GM21825 (cell line): ENCODE measurements around the gene NCAM2.

Experiments
- ATAC-seq: cut with Tn5 transposase; IDR thresholded peaks from one replicate; pipeline ENCODE4 v1.9.1; 2021; ENCODE audit warnings: mild to moderate bottlenecking, moderate library complexity; ENCODE audit not compliant: unreplicated experiment

NCAM2 gene

GRCh38 chr21:21163904-21164303 is 165.7 kb downstream of the NCAM2 start:
- ATAC-seq: peak; percentile 75

GRCh38 chr21:21165063-21165645 is 166.9 kb downstream of the NCAM2 start:
- ATAC-seq: no peak

- no peak for ATAC-seq
These were observed 176.5 kb downstream of the NCAM2 start for GRCh38 chr21:21174676-21175075.

DNA sequence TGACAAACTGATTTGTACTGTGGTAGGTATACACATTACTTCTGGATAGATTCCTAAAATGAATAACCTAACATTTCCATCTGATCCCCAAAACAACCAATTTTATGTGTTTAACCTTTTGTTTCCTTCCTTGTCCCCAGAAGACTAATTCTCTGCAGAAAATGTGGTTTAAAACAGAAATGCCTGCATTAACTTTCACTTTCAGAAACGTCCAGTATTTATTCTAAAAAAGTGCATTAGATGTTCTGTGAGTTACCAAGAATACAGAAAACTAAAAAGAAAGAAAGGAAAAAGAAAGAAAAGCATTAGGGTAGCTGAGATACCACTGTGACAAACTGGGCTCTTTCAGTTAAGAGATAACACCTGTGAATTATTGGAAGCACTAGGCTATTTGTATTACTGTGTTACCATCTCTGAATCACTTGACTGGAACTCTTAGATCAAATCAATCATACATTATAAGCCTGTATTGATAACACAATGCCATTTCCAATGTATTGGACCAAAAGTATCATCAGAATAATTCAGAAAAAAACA is 177.7 kb downstream of the NCAM2 start:
- ATAC-seq: no peak

DNA sequence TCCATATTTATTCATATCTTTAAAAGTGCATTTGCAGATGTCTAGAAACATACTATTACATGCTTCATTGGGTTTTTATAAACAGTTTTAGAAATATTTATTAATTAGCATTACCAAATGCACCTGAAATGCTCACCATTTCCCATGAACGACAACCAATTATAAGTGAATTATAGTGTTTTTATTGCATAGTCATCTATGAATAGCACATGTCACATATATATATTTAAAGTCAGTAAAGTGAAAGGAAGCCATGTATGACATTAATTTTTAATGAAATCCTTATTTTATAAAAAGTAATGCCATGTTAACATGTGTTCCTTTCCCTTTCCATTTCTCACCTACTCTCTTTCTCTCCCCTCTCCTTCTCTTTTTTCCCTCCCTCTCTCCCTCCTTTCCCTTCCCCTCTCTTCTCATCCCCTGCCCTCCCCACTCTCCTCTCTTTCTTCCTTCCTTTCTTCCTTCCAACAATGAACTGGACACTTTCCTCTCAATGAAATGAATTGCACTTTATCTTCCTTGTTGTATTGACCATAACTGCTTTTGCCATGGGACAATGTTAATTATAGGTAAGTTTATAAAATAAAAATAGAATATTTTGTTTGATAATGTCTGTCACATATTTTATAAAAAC is 179.3 kb downstream of the NCAM2 start:
- ATAC-seq: no peak

DNA sequence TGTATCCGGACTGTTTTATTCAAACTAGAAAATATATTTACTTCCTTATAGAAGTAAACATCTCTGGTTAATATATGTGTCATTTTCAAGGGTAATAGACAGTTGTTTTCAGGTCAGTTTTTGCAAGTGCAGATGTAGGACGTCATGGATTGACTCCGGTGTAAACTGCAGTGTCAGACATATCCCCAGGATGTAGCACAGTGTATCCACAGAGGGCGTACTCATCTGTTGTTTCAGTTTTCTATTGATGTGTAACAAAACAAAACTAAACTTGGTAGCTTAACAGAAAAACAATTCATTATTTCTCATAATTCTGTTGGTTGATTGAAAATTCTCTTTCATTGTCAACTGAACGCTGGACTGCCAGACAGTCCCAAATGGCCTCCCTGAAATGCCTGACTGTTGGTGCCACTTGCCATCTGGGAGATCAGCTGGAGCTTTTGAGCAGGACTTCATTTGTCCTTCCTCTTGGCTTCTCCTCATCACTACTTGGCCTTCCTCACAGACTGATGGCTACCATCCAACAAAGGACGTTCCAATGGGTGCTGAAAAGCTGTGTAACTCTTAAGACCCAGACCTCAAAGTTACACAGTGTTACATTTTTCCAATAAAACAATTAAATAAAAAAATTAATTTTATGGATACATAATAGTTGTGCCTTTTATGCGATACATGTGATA is 181.6 kb downstream of the NCAM2 start:
- ATAC-seq: no peak

DNA sequence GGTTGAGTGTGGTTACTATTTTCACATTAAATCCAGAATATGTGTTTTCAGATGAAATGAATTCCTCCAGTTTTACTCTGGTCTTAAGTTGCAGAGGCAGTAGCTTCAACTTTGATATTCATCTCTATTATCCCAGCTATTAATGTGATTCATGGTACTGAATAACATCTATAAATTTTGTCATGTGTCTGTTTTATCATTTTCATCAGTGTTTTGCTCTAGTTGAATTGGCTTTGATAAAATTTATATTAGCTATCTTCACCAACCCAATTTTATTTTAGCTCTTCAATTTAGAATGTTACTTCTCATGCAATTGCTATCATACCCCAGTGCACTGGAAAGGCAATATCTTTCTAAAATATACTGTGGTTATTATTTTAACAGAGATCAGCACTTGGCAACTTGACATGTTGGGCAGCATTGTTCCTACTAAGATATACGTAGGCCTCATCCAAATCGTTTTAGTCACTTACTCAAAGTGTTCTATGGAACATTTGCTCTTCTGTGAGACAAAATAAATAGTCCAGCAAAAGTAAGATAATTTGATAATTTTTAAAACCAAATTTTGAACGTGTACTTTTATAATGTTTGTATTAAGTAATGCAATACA is 184.3 kb downstream of the NCAM2 start:
- ATAC-seq: no peak

DNA sequence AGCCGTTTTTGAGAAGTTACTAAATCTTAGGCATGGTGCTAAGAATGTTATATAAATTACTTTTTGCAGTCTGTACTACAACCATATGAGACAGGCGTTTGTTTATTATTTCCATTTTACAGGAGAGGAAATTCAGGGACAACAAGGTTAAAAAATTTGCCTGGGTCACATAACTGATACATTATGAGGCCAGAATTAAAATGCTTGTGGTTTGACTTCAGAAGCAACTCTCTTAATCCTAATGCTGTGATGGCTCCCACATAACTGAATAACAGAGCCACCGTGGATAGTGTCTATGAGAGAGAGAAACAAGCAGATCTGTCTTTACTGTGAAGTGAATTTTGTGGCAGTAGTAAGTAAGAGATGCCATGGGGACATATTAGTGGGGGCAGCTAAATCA is 184.9 kb downstream of the NCAM2 start:
- no peak for ATAC-seq

DNA sequence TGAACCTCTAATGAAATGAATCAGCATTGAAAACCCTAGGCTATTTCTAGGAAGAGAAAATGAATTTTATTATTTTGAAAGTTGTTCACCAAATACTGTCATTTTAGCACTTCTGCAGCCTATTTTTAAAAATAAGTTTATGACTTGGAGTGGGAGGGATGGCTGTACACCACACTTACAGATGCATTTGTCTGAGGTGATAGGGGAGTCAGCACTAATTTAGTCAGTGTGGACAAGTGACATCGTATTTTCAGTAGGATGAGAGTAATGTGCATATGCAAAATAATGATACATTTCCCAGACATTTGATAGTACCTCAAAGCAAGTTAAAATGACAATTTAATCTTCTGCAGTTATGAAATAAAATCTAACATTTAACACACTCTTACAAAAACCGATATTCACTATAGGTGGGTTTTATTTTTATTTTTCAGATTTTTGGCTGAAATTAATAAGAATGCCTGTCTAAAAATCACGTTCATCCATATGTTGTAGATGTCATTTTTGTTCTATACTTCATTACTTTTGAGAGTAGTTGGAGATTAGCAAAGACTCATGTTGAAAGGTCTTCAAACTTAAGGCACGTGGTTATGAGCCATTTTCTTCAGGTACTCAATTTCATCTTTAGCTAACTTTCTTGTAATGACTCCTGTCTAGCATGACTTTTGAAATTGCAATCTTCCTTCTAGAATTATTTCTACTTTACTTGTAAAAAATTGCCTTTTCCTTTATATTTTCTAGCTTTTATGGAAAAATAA is 186.7 kb downstream of the NCAM2 start:
- no peak for ATAC-seq

GRCh38 chr21:21187579-21187978 is 189.4 kb downstream of the NCAM2 start:
- no peak for ATAC-seq

DNA sequence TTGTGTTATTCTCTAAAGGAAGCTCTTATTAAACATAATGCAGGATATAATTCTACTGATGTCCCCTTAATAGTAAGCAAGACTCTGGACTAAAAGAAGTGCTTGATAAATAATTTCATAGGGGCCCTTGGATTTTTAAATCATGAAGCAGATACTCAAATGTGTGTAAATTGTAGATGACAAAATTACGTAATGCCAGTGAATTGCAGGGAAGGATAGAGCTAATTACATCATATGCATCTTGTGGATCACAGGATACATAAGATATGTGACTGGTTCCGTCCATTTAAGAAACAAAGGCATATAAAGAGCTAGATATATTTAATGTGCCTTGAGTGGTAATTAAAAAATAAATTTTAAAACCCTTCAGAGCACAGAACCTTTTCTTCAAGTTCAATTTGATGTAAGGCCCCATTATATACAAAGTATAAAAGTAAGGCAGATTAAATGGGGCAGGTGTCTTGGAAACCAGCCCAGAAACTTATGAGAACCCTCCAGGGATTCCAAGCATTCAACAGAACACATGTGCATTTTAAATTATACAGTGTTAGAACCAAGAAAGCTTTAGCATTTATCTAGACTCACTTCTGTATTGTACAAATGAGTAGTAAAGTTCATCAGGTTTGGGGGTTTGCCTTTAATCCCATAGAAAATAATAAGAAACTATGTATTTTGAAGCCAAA is 190.4 kb downstream of the NCAM2 start:
- ATAC-seq: no peak

DNA sequence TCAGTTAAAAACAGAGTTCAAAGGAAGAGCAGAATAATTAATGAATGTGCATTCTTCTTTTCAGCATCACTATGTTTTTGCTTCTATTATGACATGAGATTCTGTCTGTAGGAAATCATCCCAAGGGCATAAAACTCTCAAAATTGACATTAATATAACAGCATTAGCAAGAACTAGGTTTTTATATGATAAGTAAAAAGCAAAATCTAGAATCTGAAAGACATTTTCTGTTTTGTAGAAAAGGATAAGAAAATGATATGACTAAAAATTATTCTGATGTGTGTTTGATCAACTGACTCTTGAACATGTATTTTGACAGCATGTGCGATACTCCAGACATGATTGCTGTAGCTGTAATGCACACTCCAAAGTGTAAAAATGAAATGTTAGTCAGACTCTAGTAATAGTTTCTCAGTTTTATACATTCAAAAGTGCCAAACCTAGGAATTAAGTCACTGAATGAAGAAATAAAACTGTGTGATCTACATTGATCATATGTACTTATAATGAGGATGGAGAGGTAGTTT is 197.3 kb downstream of the NCAM2 start:
- no peak for ATAC-seq

DNA sequence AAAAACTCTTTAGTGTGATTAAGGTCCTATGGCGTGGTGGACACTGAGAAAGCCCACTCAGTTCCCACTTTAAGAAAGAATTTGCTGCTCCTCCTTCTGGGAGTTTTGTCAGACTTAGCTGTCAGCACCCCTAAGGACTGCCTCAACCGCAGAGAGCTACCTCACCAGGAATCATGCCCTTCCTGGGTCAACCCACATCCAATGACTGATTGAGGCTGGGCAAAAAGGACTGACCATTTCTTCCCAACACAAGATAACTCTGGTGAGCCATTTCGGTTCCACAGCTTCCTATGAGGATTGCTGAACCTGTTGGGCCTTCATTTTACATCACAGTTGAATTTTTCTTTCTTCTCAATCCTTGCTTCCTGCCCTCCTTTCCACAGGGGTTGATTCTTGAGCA is 197.9 kb downstream of the NCAM2 start:
- ATAC-seq: no peak

GRCh38 chr21:21196848-21197247 is 198.6 kb downstream of the NCAM2 start:
- no peak for ATAC-seq

DNA sequence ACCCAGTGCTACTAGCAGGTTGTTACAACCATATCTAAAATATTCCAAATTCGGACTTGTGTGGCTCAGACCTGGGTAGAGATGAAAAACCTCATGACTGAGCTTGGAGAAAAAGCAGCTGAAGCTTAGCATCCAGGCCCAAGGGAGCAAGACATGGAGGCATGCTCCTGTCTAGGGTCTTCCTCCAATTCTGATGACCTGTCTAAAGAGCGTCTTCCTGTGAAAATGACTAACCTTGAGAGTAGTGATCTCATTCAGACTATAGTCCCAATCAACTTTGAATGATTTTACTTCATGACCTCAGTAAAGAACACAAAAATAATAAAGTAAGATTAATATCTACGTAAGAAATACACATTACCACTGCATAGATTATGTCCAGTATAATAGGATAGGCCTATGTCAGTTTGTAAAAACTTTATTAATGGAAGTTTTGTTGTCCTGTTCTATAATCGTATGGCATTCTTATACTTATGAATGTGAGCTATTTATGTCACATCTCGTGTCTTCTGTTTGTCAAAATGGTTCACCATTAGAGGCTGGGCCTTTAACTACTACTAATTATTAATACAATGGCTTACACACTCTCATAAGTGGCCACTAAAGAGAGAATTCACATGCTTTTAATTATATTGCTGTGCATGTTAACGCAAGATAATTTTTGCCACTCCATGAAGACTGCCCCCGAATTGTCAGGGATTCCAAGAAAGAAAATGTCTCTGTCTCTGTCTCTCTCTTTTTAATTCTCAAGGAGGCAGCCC is 201.3 kb downstream of the NCAM2 start:
- ATAC-seq: no peak

DNA sequence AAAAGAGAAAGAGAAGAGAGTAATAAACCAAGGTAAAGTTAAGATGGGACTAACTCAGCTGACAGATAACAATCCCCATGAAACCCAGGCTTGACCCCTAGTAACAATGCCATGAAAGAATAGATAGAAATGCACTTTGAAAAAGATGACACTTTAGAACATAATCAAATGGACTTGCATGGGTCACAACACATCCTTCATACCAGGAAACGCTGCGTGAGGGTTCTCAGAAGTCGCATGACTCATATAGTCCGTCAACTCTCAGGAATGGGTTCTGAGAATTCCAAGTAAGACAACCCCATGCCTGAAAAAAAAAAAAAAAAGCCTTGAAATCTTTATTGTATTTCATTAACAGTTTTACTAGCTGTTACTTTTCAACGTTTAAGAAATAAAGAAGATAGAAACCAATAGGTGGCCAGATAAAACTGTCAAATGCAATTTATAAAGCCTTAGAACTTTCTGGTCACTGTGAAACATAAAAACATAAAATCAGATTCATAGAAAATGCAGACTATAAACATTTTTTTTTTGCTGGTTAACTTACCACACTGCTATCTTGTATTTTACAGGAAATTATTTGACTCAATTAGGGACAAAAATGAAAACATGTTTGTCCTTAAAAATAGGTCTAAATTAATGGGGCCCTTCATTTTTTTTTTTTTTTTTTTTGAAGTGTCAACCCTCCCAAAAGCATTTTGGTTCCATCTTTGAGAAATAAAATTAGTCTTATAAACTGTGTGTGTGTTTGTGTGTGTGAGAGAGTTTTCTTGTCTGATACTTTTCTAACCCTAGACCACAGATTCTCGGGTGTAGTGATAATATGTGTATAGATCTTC is 202.1 kb downstream of the NCAM2 start:
- ATAC-seq: no peak

DNA sequence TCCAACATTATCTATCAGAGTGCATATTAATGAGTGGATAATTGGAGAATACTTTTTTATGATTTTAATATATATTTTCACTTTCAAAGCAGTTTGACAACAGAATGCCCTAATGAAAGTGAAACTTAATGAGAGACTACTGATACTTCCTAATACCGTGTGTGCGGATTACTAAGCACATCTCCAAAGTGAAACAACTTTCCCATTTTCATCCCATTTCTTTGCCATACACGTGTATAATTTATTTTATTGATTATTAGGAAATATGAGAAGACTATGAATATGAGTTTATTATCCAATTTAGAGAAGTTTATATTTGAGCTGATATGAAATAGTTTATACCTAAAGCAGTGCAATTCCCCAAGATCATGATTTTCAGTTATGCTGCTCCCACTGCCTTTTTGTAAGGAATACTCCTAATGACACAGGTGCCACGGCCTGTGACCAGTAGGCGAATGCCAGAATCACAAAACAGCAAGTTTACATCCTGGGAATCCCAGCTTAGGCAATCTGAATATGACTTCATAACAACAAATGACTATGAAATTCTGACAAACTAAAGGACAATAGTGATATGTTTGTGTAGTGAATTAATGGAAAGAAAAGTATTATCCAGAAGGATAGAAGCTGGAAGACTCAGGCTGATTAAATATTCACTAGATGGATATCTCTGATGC is 202.9 kb downstream of the NCAM2 start:
- no peak for ATAC-seq

GRCh38 chr21:21203822-21204339 is 205.7 kb downstream of the NCAM2 start:
- ATAC-seq: no peak
